Right lobe of liver (tissue), 6 donors: Measurements from ENCODE around the gene CACNB1. TPM values are rescaled to one million over a fixed set of nuclear protein-coding genes. Genes with fewer than 3 reads are reported as not detected.

ENCODE experiments used
- ATAC-seq, 4 donors: fragments of 200-7000 bp; cut with Tn5 transposase; one replicate each; pipeline ENCODE4 v1.9.1; 2020; ENCODE audit warnings: mild to moderate bottlenecking in 4 of 4, moderate library complexity in 4 of 4
- DNase-seq, 3 donors: peaks; one replicate each; pipeline ENCODE4 v3.0.0-alpha.2; 2020
- H3K27ac ChIP-seq, 3 donors: fragments of 200-600 bp; one replicate each; pipeline ENCODE4 v1.8.0; 2022
- H3K27me3 ChIP-seq, 2 donors: fragments of 200-600 bp; one replicate each; pipeline ENCODE4 v1.8.0; 2022
- H3K36me3 ChIP-seq, 4 donors: fragments of 200-600 bp; sonication (generic) in 1 of 4; one replicate each; pipeline versions ENCODE4 v1.5.1 to v1.8.0; 2017 to 2022; ENCODE audit warnings: control low read depth in 1 of 4
- H3K4me1 ChIP-seq, 4 donors: fragments of 200-600 bp; sonication (generic) in 1 of 4; one replicate each; pipeline versions ENCODE4 v1.5.1 to v1.8.0; 2017 to 2022; ENCODE audit warnings: control low read depth in 1 of 4
- H3K4me3 ChIP-seq, 3 donors: fragments of 200-600 bp; one replicate each; pipeline ENCODE4 v1.8.0; 2022
- H3K9me3 ChIP-seq, 4 donors: fragments of 200-600 bp; sonication (generic) in 1 of 4; one replicate each; pipeline versions ENCODE4 v1.5.1 to v1.8.0; 2017 to 2022; ENCODE audit warnings: control low read depth in 1 of 4
- CTCF ChIP-seq, 4 donors: fragments of 200-600 bp in 3 of 4; fragments of 450-650 bp in 1 of 4; IDR thresholded peaks; one replicate each; pipeline versions ENCODE4 v1.5.1 to v1.8.0; 2016 to 2022; ENCODE audit warnings: antibody characterized with exemption in 4 of 4, mild to moderate bottlenecking in 2 of 4
- POLR2A ChIP-seq: fragments of 450-650 bp; IDR thresholded peaks from one replicate; pipeline ENCODE4 v1.6.1; 2017; ENCODE audit warnings: antibody characterized with exemption, mild to moderate bottlenecking
- WGBS: methylation state at CpG from one replicate; pipeline ENCODE4 v1.1.6; 2018; ENCODE audit warnings: low coverage, low lambda C conversion rate; ENCODE audit not compliant: insufficient coverage; ENCODE audit errors: missing lambda C conversion rate; 5-methylcytosine and 5-hydroxymethylcytosine counted together
- intact Hi-C, 2 donors: fragments of 100-400 bp; cut with DNase I; formaldehyde crosslinking; loops; one replicate each; pipeline versions ENCODE4 v1.11.2 to v1.14.1; 2022
- total RNA-seq, 6 experiments: library from RNA; depleted of rRNA in 2 of 6; stranded (reverse); fragments of >200 nt in 2 of 6; fragmentation: NEBNext Ultra II Directional in 3 of 6; extraction: Animal tissue kit (Norgen Biotek cat#: 25700) in 3 of 6; gene quantifications; one replicate each; pipeline versions ENCODE4 v1.1.0 to v1.2.4, GENCODE V29; 2016 to 2023
- donor health status: DM: no; HTN: yes; CAD: no.
- donor health status: DM: no; HTN: no; CAD: no.
- donor health status: DM: no; HTN: no; CAD: no.
- donor health status: DM: no; HTN: yes; CAD: no.
- donor health status: DM: no; HTN: yes; CAD: no.

The CACNB1 gene
- total RNA-seq, 6 experiments from 2014 or later = 0.18 to 1.3 (median 0.27) TPM; not detected in 1

- intact Hi-C loops = no loop called here
- peak; percentile 52 to 76 (median 64) for TF ChIP-seq CTCF (IDR thresholded peaks at IDR 0.05)
- TF ChIP-seq POLR2A = no peak
- Histone ChIP-seq H3K4me3 (no peak overlapping the region), H3K36me3 (no peaks in the 10 kb centered on the region), H3K27me3 (no peaks in the 10 kb centered on the region), H3K9me3 (no peaks in the 10 kb centered on the region), H3K27ac (no peak overlapping the region), H3K4me1 (no peaks in the 10 kb centered on the region)
- peak in 2 of 3 donors; percentile 49 to 57 for DNase-seq
- peak; percentile 68 to 77 (median 73) for ATAC-seq
- 10% methylated on average over 16 of the region's 22 CpGs for WGBS
These were observed 34.4 kb upstream of the CACNB1 start for GRCh38 chr17:39231591-39232551.

- intact Hi-C loops = no loop called here
- WGBS = 60% methylated on average over 2 of the region's 10 CpGs
- peak in 1 of 3 donors; percentile 42 for DNase-seq
These were observed 33.7 kb upstream of the CACNB1 start for GRCh38 chr17:39231091-39231561.

GRCh38 chr17:39230361-39230760, 32.9 kb upstream of the CACNB1 start:
- no peak for ATAC-seq
- peaks cover 0 to 4% of the 10 kb centered on the region in 2 donors for H3K27me3 ChIP-seq
- H3K36me3 ChIP-seq = no peaks in the 10 kb centered on the region
- H3K9me3 ChIP-seq = no peaks in the 10 kb centered on the region
- no peak overlapping the region for H3K27ac ChIP-seq
- peaks cover 0 to 3% (median 0%) of the 10 kb centered on the region in 4 donors for H3K4me1 ChIP-seq
- intact Hi-C loops = no loop called here
- 64% methylated on average over 1 of the region's 1 CpG for WGBS
- no peak for TF ChIP-seq POLR2A
- TF ChIP-seq CTCF (IDR thresholded peaks at IDR 0.05) = no peak
- no peak overlapping the region for H3K4me3 ChIP-seq
- peak in 1 of 3 donors; percentile 2 for DNase-seq

More at GRCh38 chr17:39231091-39231561, 33.7 kb upstream of the CACNB1 start:
- ATAC-seq = peak in 1 of 4 donors; percentile 15
- Histone ChIP-seq H3K4me1 (no peaks in the 10 kb centered on the region), H3K27ac (no peak overlapping the region), H3K27me3 (no peaks in the 10 kb centered on the region), H3K36me3 (no peaks in the 10 kb centered on the region), H3K4me3 (no peak overlapping the region), H3K9me3 (no peaks in the 10 kb centered on the region)
- TF ChIP-seq CTCF (IDR thresholded peaks at IDR 0.05) (no peak), POLR2A (no peak)

- TF ChIP-seq CTCF (IDR thresholded peaks at IDR 0.05) (no peak), POLR2A (no peak)
- Histone ChIP-seq H3K9me3 (no peaks in the 10 kb centered on the region), H3K4me1 (peaks cover 0 to 7% (median 0%) of the 10 kb centered on the region in 4 donors), H3K36me3 (no peaks in the 10 kb centered on the region), H3K27ac (no peak overlapping the region), H3K27me3 (peaks cover 0 to 4% of the 10 kb centered on the region in 2 donors), H3K4me3 (no peak overlapping the region)
- ATAC-seq (no peak), DNase-seq (no peak)
- 67% methylated on average over 8 of the region's 11 CpGs for WGBS
- intact Hi-C loops = no loop called here
These were observed 31.9 kb upstream of the CACNB1 start for GRCh38 chr17:39229274-39229913.
